Activated T-cell treated with anti-CD3 and anti-CD28 coated beads for 48 hours (primary cell): ENCODE data around the gene UPK1B.
A peak's percentile ranks its signal among the peaks of the same experiment; 100 is the strongest.
"Not testable (repeated sequence)": the region's sequence is repeated elsewhere in the genome, so short reads cannot be mapped to it uniquely, and the experiment has no call there.

ENCODE experiments used
- DNase-seq: peaks from one replicate; pipeline ENCODE4 v3.0.0-alpha.2; 2020; ENCODE audit warnings: low read depth

The UPK1B gene

GRCh38 chr3:119223511-119223910 is 50.1 kb downstream of the UPK1B start:
- no peak for DNase-seq

DNA sequence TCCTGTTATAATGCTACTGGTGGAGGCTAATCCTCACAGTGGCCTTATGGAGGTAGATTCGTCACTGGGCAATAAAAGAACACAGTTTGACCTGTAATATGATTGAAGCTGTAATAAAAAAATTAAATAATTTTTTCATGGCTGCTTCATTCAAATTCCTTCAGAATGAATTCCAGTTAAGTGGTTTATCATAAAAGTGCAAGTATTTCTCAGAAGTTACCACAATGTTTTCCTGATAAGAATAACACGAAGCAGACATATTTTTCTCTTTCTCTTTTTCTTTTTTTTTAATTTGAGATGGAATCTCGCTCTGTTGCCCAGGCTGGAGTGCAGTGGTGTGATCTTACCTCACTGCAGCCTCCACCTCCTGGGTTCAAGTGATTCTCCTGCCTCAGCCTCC is 51.7 kb downstream of the UPK1B start:
- no peak for DNase-seq

DNA sequence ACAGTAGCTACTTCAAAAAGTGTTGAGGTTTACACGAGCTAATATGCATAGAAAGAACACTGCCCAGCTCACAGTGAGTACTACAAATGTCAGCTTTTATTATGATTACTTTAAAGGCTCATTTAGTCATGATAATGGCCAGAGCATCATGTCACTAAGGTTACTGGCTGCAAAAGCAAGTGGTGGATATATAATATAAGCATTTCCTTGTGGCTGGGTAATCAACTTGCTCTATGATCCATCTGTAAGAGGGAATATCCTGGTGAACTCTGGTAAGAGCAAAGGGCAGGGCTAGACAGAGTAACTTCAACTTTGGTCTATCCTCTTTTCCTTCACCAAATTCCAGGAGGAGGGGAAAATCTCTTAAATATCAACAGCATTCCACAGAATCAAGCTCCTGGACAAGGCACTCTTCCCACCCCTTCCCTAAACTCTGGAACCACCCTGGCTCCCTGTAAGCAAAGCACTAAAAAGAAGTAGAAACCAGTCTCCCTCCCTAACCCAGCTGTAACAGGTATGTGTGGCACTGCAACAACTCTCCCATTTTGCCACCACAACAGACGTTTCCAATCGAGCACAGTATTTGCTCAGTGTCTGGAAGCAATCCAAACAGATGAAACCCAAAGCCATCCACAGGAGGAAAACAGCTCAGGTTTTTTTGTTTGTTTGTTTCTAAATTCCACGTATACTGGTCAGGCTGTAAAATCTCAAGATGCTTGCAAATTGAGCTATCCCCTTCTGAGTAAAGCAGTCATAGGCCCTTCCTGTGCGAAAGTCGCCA is 53.9 kb downstream of the UPK1B start:
- DNase-seq = no peak

DNA sequence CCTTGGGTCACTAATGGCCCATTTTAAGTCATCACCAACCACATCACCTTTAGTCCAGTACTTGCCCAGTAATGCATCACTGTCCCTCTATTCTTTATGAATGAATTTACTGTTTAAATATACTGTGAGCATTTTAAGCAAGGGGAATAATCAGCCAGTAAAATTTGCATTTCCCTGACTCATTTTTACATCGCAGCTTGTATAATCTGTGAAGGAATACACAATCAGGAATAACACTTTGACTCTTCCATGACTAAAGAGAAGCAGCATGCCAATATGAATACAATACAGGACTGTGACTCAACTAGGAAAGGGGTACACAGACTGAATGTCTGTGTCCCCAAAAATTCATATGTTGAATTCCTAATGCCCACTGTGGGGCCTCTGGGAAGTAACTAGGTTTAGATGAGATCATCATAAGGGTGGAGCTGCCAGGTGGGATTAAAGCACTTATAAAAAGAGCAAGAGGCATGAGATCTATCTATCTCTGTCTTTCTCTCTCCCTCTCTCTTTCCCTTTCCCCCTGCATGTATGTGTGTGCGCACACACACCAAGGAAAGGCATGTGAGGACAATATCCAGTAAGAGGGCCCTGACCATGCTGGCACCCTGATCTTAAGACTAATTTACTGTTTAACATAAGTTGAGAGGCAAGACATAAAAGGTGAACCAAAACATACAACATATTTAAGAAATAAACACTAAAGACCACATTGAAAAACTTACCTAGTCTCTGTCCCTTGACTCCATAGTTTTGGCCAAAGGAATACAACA is 55.2 kb downstream of the UPK1B start:
- no peak for DNase-seq

GRCh38 chr3:119229190-119229589 is 55.8 kb downstream of the UPK1B start:
- DNase-seq = no peak

GRCh38 chr3:119230071-119230470 is 56.7 kb downstream of the UPK1B start:
- DNase-seq = no peak

- DNase-seq = no peak
Observed at GRCh38 chr3:119230745-119231144, 57.3 kb downstream of the UPK1B start.

GRCh38 chr3:119234610-119235009 is 61.2 kb downstream of the UPK1B start:
- DNase-seq = no peak

DNA sequence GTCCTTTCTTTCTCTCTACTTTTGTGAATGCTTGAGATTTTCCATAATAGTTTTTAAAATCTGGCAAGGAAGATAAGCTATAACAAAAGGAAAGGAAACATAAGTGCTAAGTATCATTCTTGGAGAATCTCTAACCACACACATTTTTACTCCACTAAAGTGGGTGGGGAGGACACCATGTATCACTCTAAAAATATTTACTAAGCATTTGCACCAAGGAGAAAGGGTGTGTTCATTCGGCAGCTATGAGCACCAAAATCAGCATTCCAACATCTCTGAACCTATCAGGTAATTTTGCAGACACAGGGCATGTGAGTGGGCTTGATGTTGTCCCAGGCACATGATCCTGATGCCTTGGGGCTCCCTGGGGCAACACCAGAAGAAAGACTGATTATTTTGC is 61.8 kb downstream of the UPK1B start:
- DNase-seq = no peak

- no peak for DNase-seq
Observed at GRCh38 chr3:119236756-119237155, 63.4 kb downstream of the UPK1B start.

- DNase-seq = no peak
Observed at GRCh38 chr3:119237299-119237698, 63.9 kb downstream of the UPK1B start.

DNA sequence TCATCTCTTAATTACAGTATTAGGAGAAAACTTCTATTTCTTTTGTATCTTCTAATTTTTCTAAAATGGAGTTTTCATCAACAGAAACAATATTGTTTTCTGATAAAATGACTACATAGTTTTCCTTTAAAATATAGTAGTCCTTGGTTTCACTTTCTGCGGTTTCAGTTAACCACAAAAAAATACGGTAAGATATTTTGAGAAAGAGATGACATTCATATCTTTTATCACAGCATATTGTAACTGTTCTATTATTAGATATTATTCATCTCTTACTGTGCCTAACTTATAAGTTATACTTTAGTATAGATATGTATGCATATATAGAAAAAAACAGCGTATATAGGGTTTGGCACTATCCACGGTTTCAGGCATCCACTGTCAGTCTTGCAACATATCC is 65.0 kb downstream of the UPK1B start:
- no peak for DNase-seq

DNA sequence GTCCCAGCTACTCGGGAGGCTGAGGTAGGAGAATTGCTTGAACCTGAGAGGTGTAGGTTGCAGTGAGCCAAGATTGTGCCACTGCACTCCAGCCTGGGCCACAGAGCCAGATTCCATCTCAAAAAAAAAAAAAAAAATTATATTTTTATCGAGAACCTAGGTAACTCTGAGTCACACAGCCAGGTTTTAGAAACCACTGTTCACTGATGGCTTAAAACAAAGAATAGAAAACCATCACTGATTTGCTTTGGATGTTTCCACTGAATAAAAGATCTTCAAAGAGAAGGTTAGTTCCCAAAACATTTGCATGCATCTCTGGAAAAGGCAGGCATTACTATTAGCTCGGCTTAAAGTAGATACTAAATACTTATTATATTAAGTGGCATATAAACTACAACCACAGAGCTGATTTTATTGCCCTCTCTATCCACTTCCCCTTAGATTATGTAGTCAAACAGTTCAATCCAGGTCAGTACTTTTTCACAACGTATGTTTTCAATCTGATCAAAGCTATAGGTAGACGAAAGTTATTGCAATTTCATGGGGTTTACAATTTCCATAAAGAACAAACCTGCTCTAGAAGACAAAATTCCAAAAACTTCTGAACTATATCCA is 65.9 kb downstream of the UPK1B start:
- DNase-seq = no peak

DNA sequence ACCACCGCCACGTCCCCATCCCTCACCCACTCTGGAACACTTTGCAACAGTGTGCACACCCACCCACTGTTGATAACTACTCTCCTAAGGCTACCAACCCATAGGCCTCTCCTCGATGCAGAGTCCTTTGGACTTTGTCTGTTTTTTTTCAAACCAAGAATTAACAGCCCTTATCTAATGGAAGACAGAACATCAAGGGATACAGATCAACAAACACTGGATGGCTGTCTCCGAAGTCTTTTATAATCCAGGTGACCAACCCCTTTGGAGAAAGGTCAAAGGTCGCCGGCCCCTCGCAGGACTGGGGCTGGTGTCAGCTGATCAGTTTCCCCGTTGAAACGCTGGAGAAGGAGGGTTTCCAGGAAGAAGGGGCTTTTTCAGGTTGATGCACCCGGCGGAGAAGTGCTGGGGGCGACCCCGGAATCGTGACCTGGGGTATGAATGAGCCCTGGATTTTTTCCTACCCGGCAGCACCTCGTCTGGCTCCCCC is 66.7 kb downstream of the UPK1B start:
- DNase-seq = no peak

GRCh38 chr3:119240591-119241434 is 67.4 kb downstream of the UPK1B start, which contains the start of gene B4GALT4:
TSS of gene B4GALT4 (minus strand) at chr3:119240878. CDS start at chr3:119230099, 10,779 bp downstream.
- DNase-seq = peak; percentile 77

GRCh38 chr3:119242387-119243057 is 69.1 kb downstream of the UPK1B start:
- DNase-seq = not testable (repeated sequence)

GRCh38 chr3:119243058-119243529 is 69.7 kb downstream of the UPK1B start:
- DNase-seq = not testable (repeated sequence)

DNA sequence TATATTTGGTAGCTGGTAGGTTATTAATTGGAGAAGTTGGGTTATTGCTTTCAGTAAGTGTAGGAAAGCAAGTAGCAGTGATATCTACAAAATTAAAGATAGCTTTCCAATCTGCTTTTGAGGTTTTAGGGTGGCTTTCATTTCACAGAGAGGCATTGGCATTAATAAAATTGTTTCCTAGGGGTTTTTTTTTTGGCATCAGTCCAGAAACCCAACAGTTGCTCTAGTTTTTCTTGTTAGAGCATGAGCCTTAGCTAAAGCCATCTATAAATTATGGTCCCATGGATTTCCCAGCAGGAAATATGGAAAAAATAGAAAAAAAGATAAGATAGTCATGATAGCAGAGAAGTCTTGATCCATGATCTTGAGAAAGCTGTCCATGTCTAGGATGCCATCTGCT is 70.3 kb downstream of the UPK1B start:
- no peak for DNase-seq

DNA sequence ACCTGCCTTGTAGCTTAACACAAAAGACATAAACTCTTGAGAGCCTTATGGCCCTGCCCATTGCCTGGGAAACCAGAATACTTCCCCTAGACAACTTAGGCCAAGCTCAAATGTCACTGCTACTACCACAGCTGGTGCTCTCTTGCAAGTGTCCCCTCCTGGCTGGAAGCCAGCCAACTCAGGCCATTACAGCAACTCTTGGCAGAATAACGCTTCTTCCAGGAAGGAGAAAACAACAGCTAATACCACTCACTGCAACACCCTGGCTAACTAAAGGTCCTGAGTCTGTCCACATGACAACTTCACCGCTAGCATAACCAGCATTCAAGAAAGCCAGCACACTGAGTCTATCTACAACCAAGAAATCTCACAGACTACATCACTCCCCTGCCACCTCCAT is 72.4 kb downstream of the UPK1B start:
- no peak for DNase-seq
